Esophagus muscularis mucosa (tissue), 4 donors: ENCODE measurements around the gene MRPL21. TPM values are rescaled to one million over a fixed set of nuclear protein-coding genes. Genes with fewer than 3 reads are reported as not detected.

Experiments
- DNase-seq: peaks from one replicate; pipeline ENCODE4 v3.0.0-alpha.2; 2017; ENCODE audit errors: extremely low spot score
- H3K27ac ChIP-seq, 4 donors: fragments of 200-600 bp; sonication (generic); replicated peaks in 1 of 4; 1 replicate in 3 of 4; 2 replicates in 1 of 4; pipeline ENCODE4 v1.5.1; 2016 to 2019; ENCODE audit warnings: mild to moderate bottlenecking in 1 of 4
- H3K27me3 ChIP-seq, 4 donors: fragments of 200-600 bp; sonication (generic); one replicate each; pipeline versions ENCODE4 v1.5.1 to v1.6.0; 2016 to 2019
- H3K36me3 ChIP-seq, 4 donors: fragments of 200-600 bp; sonication (generic); one replicate each; pipeline ENCODE4 v1.5.1; 2016 to 2019
- H3K4me1 ChIP-seq, 4 donors: fragments of 200-600 bp; sonication (generic); one replicate each; pipeline ENCODE4 v1.5.1; 2016 to 2019
- H3K4me3 ChIP-seq, 4 donors: fragments of 200-600 bp; sonication (generic); 1 replicate in 2 of 4; 2 replicates in 2 of 4; pipeline ENCODE4 v1.5.1; 2016 to 2019; ENCODE audit warnings: mild to moderate bottlenecking in 4 of 4, moderate library complexity in 1 of 4
- H3K9me3 ChIP-seq, 4 donors: fragments of 200-600 bp; sonication (generic); 1 replicate in 3 of 4; 2 replicates in 1 of 4; pipeline ENCODE4 v1.5.1; 2016 to 2019
- EP300 ChIP-seq: sonication (generic); formaldehyde crosslinking; IDR thresholded peaks from one replicate; pipeline ENCODE4 v1.6.1; 2017; ENCODE audit warnings: antibody characterized with exemption
- POLR2A ChIP-seq: fragments of 450-650 bp; IDR thresholded peaks from one replicate; pipeline ENCODE4 v1.6.1; 2017; ENCODE audit warnings: antibody characterized with exemption, moderate library complexity, mild to moderate bottlenecking, low read depth
- POLR2AphosphoS5 ChIP-seq, 2 donors: sonication (generic); formaldehyde crosslinking; IDR thresholded peaks; one replicate each; pipeline ENCODE4 v1.6.1; 2017; ENCODE audit warnings: antibody characterized with exemption in 2 of 2
- WGBS: methylation state at CpG from one replicate; pipeline ENCODE4 v1.1.5; 2018; 5-methylcytosine and 5-hydroxymethylcytosine counted together
- intact Hi-C: fragments of 100-400 bp; cut with DNase I; formaldehyde crosslinking; loops from one replicate; pipeline ENCODE4 v1.15.1; 2023
- total RNA-seq, 4 donors: library from RNA; depleted of rRNA; stranded (reverse); fragments of >200 nt; gene quantifications; one replicate each; pipeline versions ENCODE4 v1.1.0 to v1.2.1, GENCODE V29; 2016
- TF ChIP-seq, protein P1 (sequence below), 3 experiments: fragments of 200-600 bp in 2 of 3; fragments of 450-650 bp in 1 of 3; sonication (generic) in 2 of 3; IDR thresholded peaks; one replicate each; pipeline ENCODE4 v1.5.1; 2017 to 2019; ENCODE audit warnings: antibody characterized with exemption in 3 of 3, mild to moderate bottlenecking in 2 of 3, moderate library complexity in 1 of 3

MRPL21 gene
- total RNA-seq, 4 donors from 2014 or later, result 47.2 to 66.2 (median 51.2) TPM

DNA sequence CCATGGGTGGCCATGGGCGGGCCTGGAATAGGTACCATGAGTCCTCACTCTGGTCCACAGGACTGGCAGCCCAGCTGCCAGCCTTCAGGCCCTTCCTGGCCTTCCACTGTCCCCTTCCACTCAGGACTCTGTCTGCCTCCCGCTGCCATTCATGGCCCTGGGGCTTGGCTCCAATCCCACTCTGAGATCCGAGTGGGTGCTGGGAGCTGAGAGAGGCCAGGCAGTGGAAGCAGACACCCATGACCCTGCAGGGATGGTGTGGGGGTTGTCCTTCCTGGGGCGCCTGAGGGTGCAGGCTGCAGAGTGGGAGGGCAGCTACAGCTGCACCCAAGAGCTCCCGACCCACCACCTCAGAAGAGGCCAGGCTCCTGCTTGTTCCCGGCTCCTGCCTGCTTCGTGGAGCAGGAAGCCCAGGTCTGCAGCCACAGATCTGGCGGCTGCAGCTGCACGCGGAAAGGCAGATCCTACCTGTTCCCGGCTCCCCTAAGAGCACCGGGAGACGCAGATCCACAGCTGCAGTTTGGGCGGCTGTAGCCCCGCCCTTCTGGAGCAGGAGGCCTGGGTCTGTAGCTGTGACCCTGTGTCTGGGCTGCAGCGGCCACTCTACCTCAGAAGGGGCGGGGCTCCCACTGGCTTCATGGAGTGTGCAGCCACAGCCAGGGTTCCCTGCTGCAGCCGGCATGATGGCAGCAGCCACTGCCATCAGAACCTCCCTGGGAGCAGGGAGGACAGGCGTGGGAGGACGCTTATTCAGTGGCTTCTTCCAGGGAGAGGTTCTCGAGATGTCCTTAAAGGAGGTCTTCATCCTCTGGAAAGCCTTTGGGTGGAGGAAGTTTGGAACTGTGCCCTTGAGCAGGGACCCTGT, 27.6 kb upstream of the MRPL21 start:
- no peaks in the 10 kb centered on the region for H3K27me3 ChIP-seq
- no peak for DNase-seq
- H3K36me3 ChIP-seq, result peaks cover 29 to 77% (median 68%) of the 10 kb centered on the region in 4 donors
- H3K9me3 ChIP-seq, result peaks cover 0 to 3% (median 1%) of the 10 kb centered on the region in 4 donors
- intact Hi-C loops, result no loop called here
- TF ChIP-seq EP300 (no peak), POLR2AphosphoS5 (IDR thresholded peaks at IDR 0.05) (no peak), POLR2A (no peak)
- H3K4me1 ChIP-seq, result peaks cover 27 to 92% (median 89%) of the 10 kb centered on the region in 4 donors
- WGBS, result 98% methylated on average over 5 of the region's 21 CpGs
- peak overlapping the region; percentile 83 to 94 (median 93) for H3K27ac ChIP-seq
- no peak overlapping the region for H3K4me3 ChIP-seq

DNA sequence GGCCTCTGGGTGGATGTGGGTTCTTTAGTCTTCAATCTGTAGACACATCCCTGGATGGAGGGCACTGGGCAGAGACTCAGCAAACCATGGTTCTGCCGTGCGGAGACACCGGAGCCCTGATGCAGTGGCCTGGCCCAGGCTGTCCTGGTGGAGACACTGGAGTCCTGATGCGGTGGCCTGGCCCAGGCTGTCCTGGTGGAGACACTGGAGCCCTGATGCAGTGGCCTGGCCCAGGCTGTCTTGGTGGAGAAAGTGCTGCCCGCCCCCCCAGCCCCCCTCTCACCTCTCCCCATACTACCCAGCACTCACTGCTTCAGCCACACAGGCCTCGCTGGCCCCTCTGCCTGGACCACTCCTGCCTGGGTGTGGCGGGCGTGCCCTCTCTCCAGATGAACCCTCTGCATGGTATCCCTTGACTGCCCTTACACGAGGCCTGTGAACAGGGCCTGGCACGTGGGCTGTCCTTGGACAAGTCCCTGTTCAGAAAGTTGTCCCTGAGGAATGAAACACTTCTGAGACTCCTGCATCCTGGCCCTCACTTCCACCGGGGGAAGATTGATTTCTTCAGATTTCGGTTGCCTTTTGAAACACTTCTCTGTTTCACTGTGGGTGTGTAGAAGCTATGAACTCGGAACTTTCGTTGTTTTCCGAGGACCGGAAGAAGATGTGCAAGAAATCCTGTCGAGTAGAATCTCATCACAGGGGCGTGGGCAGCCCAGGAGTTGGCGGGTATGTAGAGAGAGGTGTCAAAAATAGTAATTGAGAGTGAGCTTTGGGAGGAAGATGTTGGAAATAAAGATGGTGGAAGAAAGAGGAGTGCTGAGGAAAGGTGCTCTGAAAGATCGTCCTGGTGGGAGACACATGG, 26.3 kb upstream of the MRPL21 start:
- H3K9me3 ChIP-seq, result peaks cover 0 to 15% (median 11%) of the 10 kb centered on the region in 4 donors
- no peak overlapping the region for H3K4me3 ChIP-seq
- no peaks in the 10 kb centered on the region for H3K27me3 ChIP-seq
- no peak for DNase-seq
- H3K4me1 ChIP-seq, result peaks cover 27 to 83% (median 77%) of the 10 kb centered on the region in 4 donors
- intact Hi-C loops, result no loop called here
- H3K36me3 ChIP-seq, result peaks cover 19 to 73% (median 67%) of the 10 kb centered on the region in 4 donors
- WGBS, result 95% methylated on average over 20 of the region's 20 CpGs
- TF ChIP-seq POLR2AphosphoS5 (IDR thresholded peaks at IDR 0.05) (no peak), EP300 (no peak), POLR2A (no peak)
- TF ChIP-seq, protein P1, sequence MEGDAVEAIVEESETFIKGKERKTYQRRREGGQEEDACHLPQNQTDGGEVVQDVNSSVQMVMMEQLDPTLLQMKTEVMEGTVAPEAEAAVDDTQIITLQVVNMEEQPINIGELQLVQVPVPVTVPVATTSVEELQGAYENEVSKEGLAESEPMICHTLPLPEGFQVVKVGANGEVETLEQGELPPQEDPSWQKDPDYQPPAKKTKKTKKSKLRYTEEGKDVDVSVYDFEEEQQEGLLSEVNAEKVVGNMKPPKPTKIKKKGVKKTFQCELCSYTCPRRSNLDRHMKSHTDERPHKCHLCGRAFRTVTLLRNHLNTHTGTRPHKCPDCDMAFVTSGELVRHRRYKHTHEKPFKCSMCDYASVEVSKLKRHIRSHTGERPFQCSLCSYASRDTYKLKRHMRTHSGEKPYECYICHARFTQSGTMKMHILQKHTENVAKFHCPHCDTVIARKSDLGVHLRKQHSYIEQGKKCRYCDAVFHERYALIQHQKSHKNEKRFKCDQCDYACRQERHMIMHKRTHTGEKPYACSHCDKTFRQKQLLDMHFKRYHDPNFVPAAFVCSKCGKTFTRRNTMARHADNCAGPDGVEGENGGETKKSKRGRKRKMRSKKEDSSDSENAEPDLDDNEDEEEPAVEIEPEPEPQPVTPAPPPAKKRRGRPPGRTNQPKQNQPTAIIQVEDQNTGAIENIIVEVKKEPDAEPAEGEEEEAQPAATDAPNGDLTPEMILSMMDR (IDR thresholded peaks at IDR 0.05), result no peak
- peak overlapping the region; percentile 77 to 93 (median 86) for H3K27ac ChIP-seq

DNA sequence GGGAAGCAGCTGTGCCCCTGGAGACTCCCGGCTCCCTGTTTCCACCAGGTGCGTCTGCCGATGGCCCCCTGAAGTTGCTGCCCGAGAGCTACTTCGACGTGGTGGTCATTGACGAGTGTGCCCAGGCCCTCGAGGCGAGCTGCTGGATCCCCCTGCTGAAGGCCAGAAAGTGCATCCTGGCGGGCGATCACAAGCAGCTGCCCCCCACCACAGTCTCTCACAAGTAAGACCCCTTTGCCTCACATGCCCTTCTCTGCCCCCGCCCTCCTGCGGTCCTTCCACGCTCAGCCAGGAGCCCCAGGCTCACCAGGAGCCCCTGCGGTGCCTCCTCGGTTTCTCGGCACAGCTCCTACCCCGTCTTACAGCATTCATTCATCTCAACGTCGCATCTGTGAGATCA, 25.5 kb upstream of the MRPL21 start:
- Histone ChIP-seq H3K36me3 (peaks cover 19 to 74% (median 64%) of the 10 kb centered on the region in 4 donors), H3K27me3 (no peaks in the 10 kb centered on the region), H3K9me3 (peaks cover 0 to 20% (median 11%) of the 10 kb centered on the region in 4 donors), H3K4me1 (peaks cover 27 to 83% (median 76%) of the 10 kb centered on the region in 4 donors), H3K27ac (peak overlapping the region; percentile 77 to 93 (median 86)), H3K4me3 (no peak overlapping the region)
- intact Hi-C loops, result no loop called here
- TF ChIP-seq, protein P1 (IDR thresholded peaks at IDR 0.05), result no peak
- no peak for TF ChIP-seq EP300
- TF ChIP-seq POLR2A, result no peak
- 91% methylated on average over 20 of the region's 20 CpGs for WGBS
- DNase-seq, result no peak

DNA sequence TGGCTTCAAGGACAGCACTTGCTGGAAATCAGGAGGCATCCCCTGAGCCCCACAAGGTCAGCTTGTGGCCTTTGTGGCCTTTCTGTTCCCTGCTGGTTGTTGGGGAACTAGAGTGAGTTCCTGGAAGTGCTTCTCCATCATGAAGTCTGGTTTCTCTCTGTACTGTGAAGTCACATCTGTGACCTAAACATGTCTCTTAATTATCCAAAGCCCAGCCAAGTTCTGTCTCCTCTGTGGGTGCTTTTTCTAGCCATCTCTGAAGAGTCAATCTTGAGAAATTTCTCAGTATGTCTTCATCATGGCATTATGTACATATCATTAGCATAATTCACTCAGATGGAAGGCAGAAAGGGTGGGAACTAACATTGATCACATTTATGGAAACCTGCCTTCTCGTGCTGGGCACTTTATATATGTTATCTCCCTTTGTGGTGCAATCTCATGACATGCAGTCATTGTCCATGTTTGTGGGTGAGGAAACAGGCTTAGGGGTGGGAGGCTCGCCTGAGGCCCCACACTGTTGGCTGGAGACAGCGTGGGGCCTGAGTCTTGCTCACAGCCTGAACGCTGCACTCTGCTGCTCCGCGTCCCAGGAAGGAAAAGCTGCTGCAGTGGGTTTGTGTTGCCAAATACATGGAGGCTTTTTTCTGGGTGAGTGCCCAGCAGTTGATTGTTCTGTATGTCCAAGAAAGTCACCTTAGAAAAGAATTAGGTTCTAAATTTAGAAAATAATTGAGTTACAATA, 24.7 kb upstream of the MRPL21 start:
- peaks cover 18 to 74% (median 61%) of the 10 kb centered on the region in 4 donors for H3K36me3 ChIP-seq
- intact Hi-C loops, result no loop called here
- H3K4me1 ChIP-seq, result peaks cover 28 to 83% (median 75%) of the 10 kb centered on the region in 4 donors
- no peaks in the 10 kb centered on the region for H3K27me3 ChIP-seq
- no peak overlapping the region for H3K4me3 ChIP-seq
- peaks cover 0 to 20% (median 11%) of the 10 kb centered on the region in 4 donors for H3K9me3 ChIP-seq
- WGBS, result 35% methylated on average over 6 of the region's 6 CpGs
- DNase-seq, result no peak
- peak overlapping the region; percentile 77 to 93 (median 86) for H3K27ac ChIP-seq
- TF ChIP-seq EP300, result peak; percentile 76
- TF ChIP-seq, protein P1 (IDR thresholded peaks at IDR 0.05), result no peak
- peak; percentile 60 for TF ChIP-seq POLR2AphosphoS5 (IDR thresholded peaks at IDR 0.05)
- TF ChIP-seq POLR2A, result no peak
